Sigmoid colon (tissue), 3 donors: ENCODE data around the gene TNRC18.

Experiments used
- CTCF ChIP-seq, 4 experiments: fragments of 450-650 bp in 3 of 4; fragments of 200-600 bp in 1 of 4; IDR thresholded peaks; one replicate each; pipeline ENCODE4 v1.5.1; 2016 to 2019; ENCODE audit warnings: antibody characterized with exemption in 4 of 4, mild to moderate bottlenecking in 3 of 4, moderate library complexity in 2 of 4
- POLR2A ChIP-seq, 2 donors: fragments of 450-650 bp; IDR thresholded peaks; one replicate each; pipeline ENCODE4 v1.6.1; 2016; ENCODE audit warnings: antibody characterized with exemption in 2 of 2, mild to moderate bottlenecking in 2 of 2, moderate library complexity in 2 of 2

GRCh38 chr7:5441840-5442503 lies 18.3 kb upstream of the TNRC18 start:
- no peak for TF ChIP-seq CTCF (IDR thresholded peaks at IDR 0.05)
- no peak for TF ChIP-seq POLR2A (IDR thresholded peaks at IDR 0.05)
